SK-N-MC (cell line): ENCODE results near the gene CELF2.

ENCODE experiments used
- EZH2 ChIP-seq: fragments of 200-600 bp; sonication (generic); IDR thresholded peaks from one replicate; pipeline ENCODE4 v1.6.1; 2017; ENCODE audit warnings: antibody characterized with exemption
- FOXP2 ChIP-seq: optimal IDR thresholded peaks from 2 replicates; pipeline ENCODE3; 2011; ENCODE audit warnings: mild to moderate bottlenecking, moderate library complexity; ENCODE audit not compliant: insufficient read depth; ENCODE audit errors: extremely low read length, control extremely low read depth
- POLR2AphosphoS5 ChIP-seq: IDR thresholded peaks from 2 replicates; pipeline ENCODE4 v1.6.1; 2012; ENCODE audit warnings: mild to moderate bottlenecking, low read depth, low read length, borderline replicate concordance

DNA sequence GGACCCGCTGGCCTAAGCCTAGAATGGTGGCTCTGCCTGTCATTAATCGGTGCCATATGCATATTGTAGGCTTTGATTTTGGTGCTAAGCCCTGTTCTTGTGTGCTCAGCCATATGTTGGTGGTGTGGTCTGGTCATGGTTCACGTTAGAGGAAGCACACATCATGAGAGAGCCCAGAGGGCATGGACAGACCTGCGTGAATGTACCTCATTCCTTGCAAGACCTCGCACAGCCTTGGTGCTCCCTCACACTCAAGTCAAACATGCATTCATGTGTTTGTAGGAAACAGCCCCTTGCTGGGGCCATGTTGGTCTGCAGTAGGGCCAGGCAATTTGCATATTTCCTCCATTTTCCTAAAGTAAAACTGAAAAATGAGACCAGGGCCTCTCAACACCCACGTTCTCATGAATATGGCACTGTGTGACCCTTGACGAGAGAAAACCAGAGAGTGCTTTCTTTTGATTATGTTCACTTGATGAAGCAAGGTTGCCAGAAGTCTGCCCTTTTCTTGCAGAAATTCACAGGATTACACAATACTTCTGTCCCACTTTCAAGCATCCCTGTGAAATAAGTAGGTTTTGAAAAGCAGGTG, 268.7 kb downstream of the CELF2 start:
- TF ChIP-seq EZH2 (no peak), POLR2AphosphoS5 (no peak), FOXP2 (no peak)
